GM18520 (cell line): ENCODE measurements around the gene MUL1.

ENCODE experiments used
- ATAC-seq: cut with Tn5 transposase; IDR thresholded peaks from one replicate; pipeline ENCODE4 v1.9.1; 2021; ENCODE audit not compliant: unreplicated experiment

The MUL1 gene

GRCh38 chr1:20472121-20472520, 35.8 kb downstream of the MUL1 start:
- ATAC-seq, result no peak

- no peak for ATAC-seq
Observed at GRCh38 chr1:20470194-20470593, 37.8 kb downstream of the MUL1 start.

GRCh38 chr1:20469406-20470076, 38.4 kb downstream of the MUL1 start:
- ATAC-seq, result no peak

GRCh38 chr1:20466273-20466672, 41.7 kb downstream of the MUL1 start:
- ATAC-seq, result no peak

- ATAC-seq, result no peak
Observed at GRCh38 chr1:20465187-20465586, 42.8 kb downstream of the MUL1 start.

- no peak for ATAC-seq
Observed at GRCh38 chr1:20463502-20463901, 44.4 kb downstream of the MUL1 start.

GRCh38 chr1:20462397-20462796, 45.6 kb downstream of the MUL1 start:
- no peak for ATAC-seq

- no peak for ATAC-seq
Observed at GRCh38 chr1:20458717-20459116, 49.2 kb downstream of the MUL1 start.

- no peak for ATAC-seq
Observed at GRCh38 chr1:20454004-20454403, 53.9 kb downstream of the MUL1 start.

GRCh38 chr1:20449735-20450311, 58.1 kb downstream of the MUL1 start:
- no peak for ATAC-seq
